Heart right ventricle (tissue), 16 donors: Measurements from ENCODE around the gene PIK3R1. TPM values are rescaled to one million over a fixed set of nuclear protein-coding genes. Genes with fewer than 3 reads are reported as not detected.

Experiments used
- ATAC-seq, 8 donors: fragments of 200-7000 bp; cut with Tn5 transposase; one replicate each; pipeline ENCODE4 v1.9.1; 2020; ENCODE audit warnings: mild to moderate bottlenecking in 8 of 8, moderate library complexity in 8 of 8, moderate number of reproducible peaks in 1 of 8
- DNase-seq, 2 donors: peaks; one replicate each; pipeline ENCODE4 v3.0.0-alpha.2; 2020
- H3K27ac ChIP-seq, 10 donors: fragments of 200-600 bp; sonication (generic) in 2 of 10; one replicate each; pipeline versions ENCODE4 v1.5.0 to v1.8.0; 2020 to 2022; ENCODE audit warnings: mild to moderate bottlenecking in 3 of 10
- H3K27me3 ChIP-seq, 7 donors: fragments of 200-600 bp; one replicate each; pipeline ENCODE4 v1.8.0; 2021 to 2022; ENCODE audit warnings: mild to moderate bottlenecking in 2 of 7
- H3K36me3 ChIP-seq, 9 donors: fragments of 200-600 bp; sonication (generic) in 1 of 9; one replicate each; pipeline versions ENCODE4 v1.5.0 to v1.8.0; 2020 to 2022; ENCODE audit warnings: mild to moderate bottlenecking in 2 of 9
- H3K4me1 ChIP-seq, 9 donors: fragments of 200-600 bp; sonication (generic) in 1 of 9; one replicate each; pipeline versions ENCODE4 v1.5.0 to v1.8.0; 2020 to 2022; ENCODE audit warnings: mild to moderate bottlenecking in 4 of 9
- H3K4me3 ChIP-seq, 10 donors: fragments of 200-600 bp; sonication (generic) in 2 of 10; one replicate each; pipeline versions ENCODE4 v1.5.0 to v1.8.0; 2020 to 2022; ENCODE audit warnings: mild to moderate bottlenecking in 7 of 10, moderate library complexity in 2 of 10
- H3K9me3 ChIP-seq, 11 donors: fragments of 200-600 bp in 10 of 11; sonication (generic) in 2 of 11; one replicate each; pipeline versions ENCODE4 v1.5.0 to v1.8.0; 2013 to 2022; ENCODE audit warnings: mild to moderate bottlenecking in 2 of 11, control low read depth in 1 of 11, moderate library complexity in 1 of 11
- WGBS, 2 donors: extraction: QIAGEN DNeasy Blood & Tissue Kit; methylation state at CpG; one replicate each; pipeline ENCODE4 v1.1.7; 2013; ENCODE audit warnings: inconsistent platforms in 1 of 2; 5-methylcytosine and 5-hydroxymethylcytosine counted together
- intact Hi-C, 10 donors: fragments of 100-400 bp; cut with DNase I; formaldehyde crosslinking; loops; one replicate each; pipeline versions ENCODE4 v1.11.1 to v1.14.2; 2022
- polyA plus RNA-seq, 2 donors: library from polyadenylated mRNA; stranded (reverse); fragments of 200-250 nt; gene quantifications; one replicate each; pipeline ENCODE4 v1.2.3, GENCODE V29; 2013
- total RNA-seq, 10 donors: library from RNA; stranded (reverse); fragmentation: NEBNext Ultra II Directional in 3 of 10; extraction: Animal tissue kit (Norgen Biotek cat#: 25700) in 3 of 10; gene quantifications; one replicate each; pipeline versions ENCODE4 v1.2.1 to v1.2.4, GENCODE V29; 2021 to 2023
- TF ChIP-seq, protein P1 (sequence below), 9 donors: fragments of 200-600 bp; sonication (generic) in 2 of 9; IDR thresholded peaks; one replicate each; pipeline versions ENCODE4 v1.5.0 to v1.8.0; 2021 to 2022; ENCODE audit warnings: antibody characterized with exemption in 9 of 9, mild to moderate bottlenecking in 5 of 9, moderate library complexity in 1 of 9
- donor health status: Arrhythmogenic right ventricular cardiomyopathy.
- donor health status: ischemic (EF 13 %, LVEDD 7.1; RV severe dilation, severe dysfunction).
- donor health status: healthy with polysubstance abuse.
- donor health status: DM: no; HTN: yes; CAD: no.
- donor health status: DM: no; HTN: no; CAD: no.
- donor health status: ischemic (EF 25% LVEDD 6.9; RV normal size, moderate dysfunction).
- donor health status: ischemic (EF 25% LVEDD 5.7; RV mildly dilated, moderate dysfunction).
- donor health status: healthy.
- donor health status: DM: yes; HTN: yes; CAD: no.
- donor health status: Ischemic cardiomyopathy.
- donor health status: ischemic (EF 35%, LVEDD 5.7; RV mildly dilated, moderate dysfunction).
- donor health status: nonischemic (EF 11% LVEDD 7.7; RV severe dilation, severe dysfunction).
- donor health status: DM: yes; HTN: yes; CAD: no.
- donor health status: PGD.
- donor health status: ischemic (EF 29% LVEDD 5.4; RV normal size, mild dysfunction).
- donor health status: nonischemic (EF 23%, LVEDD 6.1; RV moderate dilation, normal function).

Gene PIK3R1
- total and polyA plus RNA-seq, 12 donors = 12.2 to 269 (median 125) TPM

DNA sequence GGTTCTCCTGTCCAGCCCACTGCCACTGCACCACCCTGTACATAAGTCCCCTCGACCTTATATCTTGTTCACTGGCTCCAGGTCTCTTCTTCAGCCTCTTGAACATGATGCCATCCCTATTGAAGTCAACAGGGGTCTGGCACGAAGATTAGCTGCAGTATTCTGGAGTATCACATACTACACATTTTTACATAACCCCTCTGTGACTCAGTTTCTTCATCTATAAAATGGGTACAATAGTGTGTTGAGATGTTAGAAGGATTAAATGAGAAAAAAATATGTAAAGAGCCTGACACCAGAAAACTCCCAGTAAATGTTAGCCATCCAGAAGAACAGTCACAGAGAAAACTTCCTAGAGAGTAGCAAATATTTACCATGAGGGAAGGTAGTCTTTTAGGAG is 98.9 kb downstream of the PIK3R1 start:
- ATAC-seq = no peak
- TF ChIP-seq, protein P1, sequence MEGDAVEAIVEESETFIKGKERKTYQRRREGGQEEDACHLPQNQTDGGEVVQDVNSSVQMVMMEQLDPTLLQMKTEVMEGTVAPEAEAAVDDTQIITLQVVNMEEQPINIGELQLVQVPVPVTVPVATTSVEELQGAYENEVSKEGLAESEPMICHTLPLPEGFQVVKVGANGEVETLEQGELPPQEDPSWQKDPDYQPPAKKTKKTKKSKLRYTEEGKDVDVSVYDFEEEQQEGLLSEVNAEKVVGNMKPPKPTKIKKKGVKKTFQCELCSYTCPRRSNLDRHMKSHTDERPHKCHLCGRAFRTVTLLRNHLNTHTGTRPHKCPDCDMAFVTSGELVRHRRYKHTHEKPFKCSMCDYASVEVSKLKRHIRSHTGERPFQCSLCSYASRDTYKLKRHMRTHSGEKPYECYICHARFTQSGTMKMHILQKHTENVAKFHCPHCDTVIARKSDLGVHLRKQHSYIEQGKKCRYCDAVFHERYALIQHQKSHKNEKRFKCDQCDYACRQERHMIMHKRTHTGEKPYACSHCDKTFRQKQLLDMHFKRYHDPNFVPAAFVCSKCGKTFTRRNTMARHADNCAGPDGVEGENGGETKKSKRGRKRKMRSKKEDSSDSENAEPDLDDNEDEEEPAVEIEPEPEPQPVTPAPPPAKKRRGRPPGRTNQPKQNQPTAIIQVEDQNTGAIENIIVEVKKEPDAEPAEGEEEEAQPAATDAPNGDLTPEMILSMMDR (IDR thresholded peaks at IDR 0.05) = no peak
- Histone ChIP-seq H3K4me3 (no peak overlapping the region), H3K36me3 (no peaks in the 10 kb centered on the region), H3K27me3 (no peaks in the 10 kb centered on the region), H3K4me1 (peaks cover 0 to 1% (median 0%) of the 10 kb centered on the region in 9 donors), H3K9me3 (peaks cover 0 to 5% (median 0%) of the 10 kb centered on the region in 11 donors), H3K27ac (no peak overlapping the region)
- WGBS, 2 donors = 82 to 88% methylated on average over 2 of the region's 2 CpGs
- no peak for DNase-seq
- intact Hi-C loops = no loop called here

DNA sequence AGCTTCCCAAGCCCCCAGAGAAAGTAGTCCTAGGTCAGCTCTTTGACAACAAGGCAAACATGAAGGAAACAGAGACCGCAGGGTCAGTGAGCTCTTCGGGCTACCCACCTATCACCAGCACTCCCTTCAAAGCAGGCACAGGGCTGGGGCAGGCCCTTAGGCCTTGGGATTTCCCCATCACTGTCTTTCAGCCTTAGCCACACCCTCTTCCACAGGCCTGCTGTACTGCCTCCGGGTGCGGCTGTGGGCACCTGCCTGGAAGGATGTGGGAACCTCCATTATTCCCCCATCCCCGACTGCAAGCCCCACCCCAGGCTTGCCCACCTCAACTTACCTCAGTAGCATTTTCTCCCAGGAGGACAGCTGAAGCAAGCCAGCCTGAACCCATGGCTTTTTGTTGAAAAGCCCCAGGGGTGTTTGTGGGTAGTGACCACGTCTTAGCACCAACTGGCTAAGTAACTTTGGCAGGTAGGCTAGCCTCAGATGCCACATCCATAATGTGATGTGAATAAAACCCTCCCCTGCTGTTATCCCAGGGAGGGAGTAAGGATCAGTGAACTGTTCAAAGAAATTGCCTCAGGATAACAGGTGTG is 100.2 kb downstream of the PIK3R1 start:
- no peaks in the 10 kb centered on the region for H3K27me3 ChIP-seq
- no peaks in the 10 kb centered on the region for H3K36me3 ChIP-seq
- no peak overlapping the region for H3K4me3 ChIP-seq
- H3K27ac ChIP-seq = no peak overlapping the region
- TF ChIP-seq, protein P1 (IDR thresholded peaks at IDR 0.05) = no peak
- peaks cover 0 to 13% (median 0%) of the 10 kb centered on the region in 9 donors for H3K4me1 ChIP-seq
- WGBS, 2 donors = 84 to 93% methylated on average over 6 of the region's 6 CpGs
- no peak for DNase-seq
- ATAC-seq = no peak
- peaks cover 0 to 5% (median 0%) of the 10 kb centered on the region in 11 donors for H3K9me3 ChIP-seq
- intact Hi-C loops = no loop called here

DNA sequence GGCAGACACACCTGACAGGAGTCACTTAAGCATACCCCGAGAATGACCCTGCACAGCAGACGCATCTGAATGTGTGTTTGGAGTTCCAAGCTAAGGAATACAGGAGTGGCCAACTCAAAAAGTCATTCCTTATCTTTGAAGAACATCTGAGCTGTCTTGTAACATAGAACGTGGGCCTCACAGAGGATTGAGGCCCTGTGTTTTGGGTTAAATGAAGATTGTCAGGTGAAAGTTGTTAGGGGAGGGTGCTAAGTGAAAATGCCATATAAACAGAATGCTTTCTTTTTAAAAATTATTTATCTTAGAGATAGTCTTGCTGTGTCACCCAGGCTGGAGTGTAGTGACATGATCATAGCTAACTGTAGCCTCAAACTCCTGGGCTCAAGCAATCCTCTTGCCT is 100.9 kb downstream of the PIK3R1 start:
- Histone ChIP-seq H3K9me3 (peaks cover 0 to 5% (median 0%) of the 10 kb centered on the region in 11 donors), H3K27me3 (no peaks in the 10 kb centered on the region), H3K4me3 (no peak overlapping the region), H3K4me1 (peaks cover 0 to 13% (median 0%) of the 10 kb centered on the region in 9 donors), H3K27ac (no peak overlapping the region), H3K36me3 (no peaks in the 10 kb centered on the region)
- intact Hi-C loops = no loop called here
- TF ChIP-seq, protein P1 (IDR thresholded peaks at IDR 0.05) = no peak
- ATAC-seq (no peak), DNase-seq (no peak)
- WGBS, 2 donors = 91 to 95% methylated on average over 3 of the region's 3 CpGs

DNA sequence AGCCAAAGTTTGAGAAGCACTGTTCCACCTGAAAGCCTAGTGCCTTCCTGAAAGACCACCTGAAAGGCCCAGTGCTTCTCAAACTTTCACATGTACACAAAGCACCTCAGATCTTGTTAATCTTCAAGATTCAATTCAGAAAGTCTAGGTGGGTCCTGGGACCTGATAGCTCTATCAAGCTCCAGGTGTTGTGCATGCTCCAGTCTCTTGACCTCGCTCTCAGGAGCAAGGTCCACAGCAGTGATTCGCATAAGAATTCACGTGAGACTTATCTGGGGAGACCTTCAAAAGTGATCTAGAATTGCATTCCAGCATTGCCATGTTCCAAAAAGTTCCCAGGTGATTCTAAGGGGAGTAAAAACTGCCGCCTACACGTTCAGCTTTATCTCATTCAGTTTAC is 102.1 kb downstream of the PIK3R1 start:
- H3K4me1 ChIP-seq = peaks cover 0 to 13% (median 0%) of the 10 kb centered on the region in 9 donors
- peaks cover 0 to 5% (median 0%) of the 10 kb centered on the region in 11 donors for H3K9me3 ChIP-seq
- intact Hi-C loops = no loop called here
- H3K4me3 ChIP-seq = no peak overlapping the region
- H3K27me3 ChIP-seq = no peaks in the 10 kb centered on the region
- WGBS, 2 donors = 92 to 93% methylated on average over 5 of the region's 5 CpGs
- H3K36me3 ChIP-seq = no peaks in the 10 kb centered on the region
- ATAC-seq (no peak), DNase-seq (no peak)
- H3K27ac ChIP-seq = no peak overlapping the region
- TF ChIP-seq, protein P1 (IDR thresholded peaks at IDR 0.05) = no peak
